G401.6 (cell line): ENCODE measurements around the gene TMEM178B.
"Not testable (repeated sequence)": the region's sequence is repeated elsewhere in the genome, so short reads cannot be mapped to it uniquely, and the experiment has no call there.

ENCODE experiments used
- FAIRE-seq: peaks from 2 replicates; lab custom pipeline; 2012; peaks lifted over from hg19 to GRCh38; lab: Jason Lieb, UNC

Gene TMEM178B

GRCh38 chr7:141184532-141185190 is 110.8 kb downstream of the TMEM178B start:
- no peak for FAIRE-seq

- FAIRE-seq: no peak
Measured at GRCh38 chr7:141185369-141185967, 111.6 kb downstream of the TMEM178B start.

- FAIRE-seq: no peak
Measured at GRCh38 chr7:141189231-141189630, 115.4 kb downstream of the TMEM178B start.

DNA sequence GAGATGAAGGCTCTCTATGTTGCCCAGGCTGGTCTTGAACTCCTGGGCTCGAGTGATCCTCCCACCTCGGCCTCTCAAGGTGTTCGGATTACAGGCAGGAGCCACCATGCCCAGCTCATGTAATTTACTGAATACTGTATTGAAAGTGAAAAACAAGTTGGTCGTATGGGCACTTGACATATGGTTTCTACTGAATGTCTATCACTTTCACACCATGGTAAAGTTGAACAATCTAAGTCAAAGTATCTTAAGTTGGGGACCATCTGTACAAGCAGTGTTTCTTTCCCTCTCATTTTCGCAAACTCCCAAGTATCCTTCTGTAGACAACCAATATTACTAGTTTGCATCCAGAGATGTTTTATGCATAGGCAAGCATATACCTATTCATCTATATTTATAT is 116.6 kb downstream of the TMEM178B start:
- no peak for FAIRE-seq

DNA sequence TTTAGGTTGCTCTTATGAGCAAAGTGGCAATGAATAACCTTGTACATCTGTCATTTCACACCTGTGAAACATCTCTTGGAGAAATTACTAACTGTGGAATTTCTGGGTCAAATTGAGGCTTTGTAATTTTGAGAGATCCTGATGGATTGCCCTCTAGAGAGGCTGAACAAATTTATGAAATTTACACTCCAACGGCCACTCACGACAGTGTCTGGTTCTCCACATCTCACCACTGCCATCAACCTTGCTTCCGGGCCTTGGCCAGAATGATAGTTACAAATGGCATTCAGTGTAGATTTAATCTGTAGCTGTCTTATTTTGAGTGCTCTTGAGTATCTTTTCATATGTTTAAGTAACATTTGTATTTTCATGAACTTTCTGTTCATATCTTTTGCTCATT is 117.4 kb downstream of the TMEM178B start:
- FAIRE-seq: no peak

DNA sequence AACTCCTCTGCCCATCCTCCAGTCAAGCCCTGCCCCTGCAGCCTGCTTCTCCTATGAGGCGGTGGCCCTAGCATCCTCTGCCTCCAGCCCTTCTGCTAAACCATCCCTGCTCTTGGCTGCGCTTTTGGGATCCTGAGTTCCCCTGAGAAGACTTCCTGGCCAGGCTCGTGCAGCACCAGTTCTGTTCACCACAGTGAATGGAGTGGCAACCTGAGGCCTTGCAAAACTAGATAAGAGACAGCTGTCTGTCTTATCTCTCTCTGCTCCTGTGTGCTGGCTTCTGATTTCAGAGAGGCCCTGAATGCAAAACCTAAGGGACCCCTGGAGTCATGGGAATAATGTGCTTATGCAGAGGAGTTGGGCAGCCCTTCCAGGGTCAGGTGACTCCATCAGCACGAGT is 119.2 kb downstream of the TMEM178B start:
- no peak for FAIRE-seq

- not testable (repeated sequence) for FAIRE-seq
Measured at GRCh38 chr7:141195722-141196121, 121.9 kb downstream of the TMEM178B start.

DNA sequence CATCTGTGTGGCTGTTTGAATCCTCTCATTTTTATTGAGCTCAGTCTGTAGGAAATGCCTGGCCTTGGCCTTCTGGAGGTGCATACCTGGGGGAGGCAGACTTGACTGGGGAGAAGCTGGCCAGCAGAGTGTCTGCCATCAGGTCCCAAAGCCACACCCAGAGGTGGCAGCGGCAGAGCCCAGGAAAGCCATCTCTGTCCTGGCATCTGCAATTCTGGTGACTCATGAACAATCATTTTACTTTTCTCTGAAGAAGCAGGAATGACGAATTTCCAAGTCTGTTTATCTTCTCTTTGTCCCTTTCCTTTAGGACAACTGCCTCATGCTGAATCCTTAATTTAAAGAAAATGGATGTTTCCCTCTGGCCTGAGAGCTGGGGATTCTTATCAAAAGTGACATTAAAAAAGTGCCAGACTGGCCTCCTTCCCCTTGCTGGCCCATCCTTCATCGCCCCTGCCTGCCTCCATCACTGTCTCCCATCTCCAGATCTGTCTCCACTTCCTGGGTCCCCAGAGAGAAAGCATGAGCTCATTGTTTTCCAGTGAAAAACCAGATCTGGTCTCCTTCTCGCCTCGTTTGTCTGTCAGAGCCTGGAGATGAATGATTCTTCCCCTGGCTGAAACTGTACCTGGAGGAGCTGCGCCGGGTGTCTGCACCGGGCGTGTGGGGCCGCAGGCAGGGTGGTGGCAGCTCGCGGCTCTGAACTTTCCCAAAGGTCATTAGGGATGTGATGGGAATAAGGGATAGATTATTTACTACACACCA is 124.5 kb downstream of the TMEM178B start:
- FAIRE-seq: no peak

DNA sequence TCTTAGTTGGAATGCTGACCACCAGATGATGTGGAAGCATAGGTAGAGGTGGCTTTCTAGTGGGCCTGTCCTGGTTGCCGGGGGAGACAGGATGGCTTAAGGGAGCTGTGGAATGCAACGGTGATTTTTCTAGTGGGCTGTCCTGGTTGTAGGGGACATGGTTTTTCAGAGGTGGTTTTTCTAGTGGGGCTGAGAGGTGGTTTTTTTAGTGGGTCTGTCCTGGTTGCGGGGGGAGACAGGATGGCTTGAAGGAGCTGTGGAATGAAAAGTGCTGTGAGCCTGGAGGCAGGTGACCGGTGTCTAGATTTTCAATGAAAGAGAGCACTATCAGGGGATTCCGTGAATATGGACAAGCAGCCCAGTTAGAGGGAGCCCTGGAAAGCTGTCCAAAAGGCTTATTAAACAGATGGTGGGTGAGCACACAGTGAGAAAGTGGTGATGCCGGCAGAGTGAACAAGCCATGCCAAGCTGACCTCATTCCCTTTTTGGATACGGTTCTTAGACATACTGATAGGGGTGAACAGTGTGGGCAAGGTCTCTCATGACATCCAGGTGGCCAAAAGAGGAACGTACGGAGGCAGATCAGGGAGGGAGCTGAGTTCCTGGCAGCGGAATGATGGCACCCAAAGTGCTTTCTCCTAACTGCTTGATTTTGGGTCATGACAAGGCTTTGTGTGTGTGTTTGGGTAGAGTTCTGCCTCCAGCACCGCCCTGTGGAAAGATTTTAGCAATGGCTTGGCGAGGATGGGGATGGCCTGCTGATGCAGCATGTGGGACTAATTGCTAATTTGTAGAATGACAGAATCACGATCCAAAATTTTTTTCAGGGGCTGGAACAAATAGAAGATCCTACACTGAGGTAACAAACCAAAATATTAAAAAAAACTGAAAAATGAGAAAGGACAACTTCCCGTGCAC is 126.6 kb downstream of the TMEM178B start:
- no peak for FAIRE-seq

DNA sequence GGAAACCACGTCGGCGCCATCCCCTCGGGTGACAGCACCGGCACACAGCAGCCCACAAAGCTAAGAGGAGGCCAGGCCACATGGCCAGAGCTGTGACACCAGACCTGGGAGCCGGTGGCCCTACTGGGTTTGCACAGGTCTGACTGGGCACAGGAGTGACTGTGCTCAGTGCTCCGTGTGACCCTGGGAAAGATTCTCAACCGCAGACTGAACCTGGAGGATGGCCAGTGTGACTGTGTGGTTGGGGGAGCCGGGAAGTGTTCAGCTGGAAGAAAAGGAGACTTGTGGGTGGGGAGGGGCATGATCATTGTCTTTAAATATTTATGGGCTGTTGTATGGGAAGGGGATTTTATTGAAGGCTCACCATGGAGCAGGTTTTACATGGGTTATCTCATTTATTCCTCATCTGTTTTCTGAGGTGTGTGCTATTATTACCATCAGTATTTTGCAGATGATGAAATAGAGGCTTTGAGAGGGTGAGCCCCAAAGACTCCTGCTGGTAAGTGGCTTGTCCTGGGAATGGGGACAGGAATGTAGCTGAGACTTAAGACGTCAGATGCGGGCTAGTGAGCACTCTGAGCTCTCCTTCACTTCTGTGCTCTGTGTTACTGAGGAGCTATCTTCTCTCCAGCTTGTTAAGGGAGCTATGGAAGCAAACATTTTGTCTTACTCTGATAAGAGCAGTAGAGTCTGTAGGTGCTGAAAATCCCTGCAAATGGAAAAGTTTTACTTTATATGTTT is 127.5 kb downstream of the TMEM178B start:
- no peak for FAIRE-seq

- no peak for FAIRE-seq
Measured at GRCh38 chr7:141202535-141202934, 128.7 kb downstream of the TMEM178B start.

GRCh38 chr7:141203177-141203576 is 129.3 kb downstream of the TMEM178B start:
- FAIRE-seq: no peak

DNA sequence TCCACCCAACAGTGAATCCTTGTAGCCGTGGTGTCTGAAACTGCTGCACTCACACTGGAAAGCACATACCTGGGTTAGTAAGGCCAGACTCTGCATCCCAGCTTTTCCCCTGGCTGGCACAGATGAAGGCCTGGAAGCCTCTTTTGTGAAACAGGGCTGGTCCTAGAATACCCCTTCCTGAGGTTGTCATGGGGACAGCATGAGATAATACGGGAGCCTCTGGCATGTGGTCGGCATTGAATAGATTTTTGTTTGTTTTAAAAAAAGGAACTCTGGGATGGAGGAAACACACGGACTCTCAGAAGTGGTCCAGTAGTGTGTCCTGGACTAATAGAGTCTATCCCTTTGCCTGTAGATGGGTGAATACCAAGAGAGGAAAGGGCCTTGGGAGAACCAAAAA is 129.7 kb downstream of the TMEM178B start:
- FAIRE-seq: no peak

DNA sequence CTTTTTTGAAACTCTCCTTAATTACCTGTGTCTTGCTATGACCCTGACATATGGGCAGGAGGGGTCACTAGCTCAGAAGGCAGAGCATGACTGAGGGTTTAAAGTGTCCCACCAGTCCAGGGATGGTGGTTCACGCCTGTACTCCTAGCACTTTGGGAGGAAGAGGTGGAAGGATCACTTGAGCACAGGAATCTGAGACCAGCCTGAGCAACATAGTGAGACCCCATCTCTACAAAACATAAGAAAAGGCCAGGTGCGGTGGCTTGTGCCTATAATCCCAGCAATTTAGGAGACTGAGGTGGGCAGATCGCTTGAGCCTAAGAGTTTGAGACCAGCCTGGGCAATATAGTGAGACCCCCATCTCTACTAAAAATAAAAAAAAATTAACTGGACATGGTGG is 133.8 kb downstream of the TMEM178B start:
- no peak for FAIRE-seq

DNA sequence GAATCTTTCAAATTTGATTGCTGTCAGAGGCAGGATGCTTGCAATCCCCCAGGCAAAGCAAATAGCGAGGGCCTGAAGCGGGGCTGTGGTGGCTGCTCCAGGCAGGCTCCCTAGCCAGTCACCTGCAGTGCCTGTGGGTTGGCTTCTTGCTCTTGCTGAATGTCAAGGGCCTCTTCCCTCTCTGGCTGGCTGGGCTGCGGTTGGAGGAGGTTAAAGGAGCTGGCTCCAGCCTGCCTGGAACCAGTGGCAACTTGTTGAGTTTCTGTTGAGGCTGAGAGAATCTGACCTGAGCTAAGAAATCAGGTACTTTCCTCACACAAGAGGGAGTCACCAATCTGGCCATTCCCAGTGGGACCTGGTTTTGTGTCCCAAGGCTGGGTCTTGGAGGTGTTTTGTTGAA is 134.7 kb downstream of the TMEM178B start:
- no peak for FAIRE-seq

DNA sequence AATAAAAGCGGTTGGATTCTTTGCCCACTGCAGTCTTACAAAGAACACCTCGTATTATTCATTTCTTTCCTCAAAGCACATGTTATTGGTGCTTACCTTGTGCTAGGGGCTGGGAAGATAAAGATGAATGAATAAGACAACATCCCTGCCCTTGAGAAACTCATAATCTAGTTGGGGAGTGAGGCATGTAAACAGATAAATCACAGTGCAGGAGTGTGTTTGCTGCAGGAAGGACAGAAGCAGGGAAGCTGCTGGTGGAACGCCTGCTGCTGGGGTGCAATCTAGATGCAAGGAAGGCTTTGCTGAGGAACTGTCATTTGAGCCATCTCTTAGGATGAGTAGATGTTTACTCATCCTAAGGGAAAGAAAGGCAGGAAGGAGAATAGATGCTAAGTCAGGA is 135.6 kb downstream of the TMEM178B start:
- FAIRE-seq: no peak

GRCh38 chr7:141210862-141211261 is 137.0 kb downstream of the TMEM178B start:
- no peak for FAIRE-seq

GRCh38 chr7:141213226-141213625 is 139.4 kb downstream of the TMEM178B start:
- FAIRE-seq: no peak

DNA sequence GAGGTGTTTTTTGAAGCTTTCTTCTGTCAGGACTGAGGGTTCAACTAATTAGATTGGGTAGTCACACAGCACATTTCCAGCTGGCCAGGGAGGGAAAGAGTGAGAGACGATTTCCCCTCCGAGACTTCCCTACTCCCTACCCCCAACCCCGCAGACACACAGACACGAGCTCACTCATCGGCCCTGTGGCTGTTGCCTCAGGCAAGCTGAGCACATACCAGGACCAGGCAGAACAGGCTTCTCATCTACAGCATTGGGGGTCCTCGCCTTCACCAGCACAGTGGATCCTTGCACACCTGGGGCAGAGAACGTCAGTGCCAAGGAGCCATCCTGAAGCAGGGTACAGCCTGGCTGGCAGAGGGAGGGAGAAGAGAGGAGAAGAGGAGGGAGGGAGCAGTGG is 144.1 kb downstream of the TMEM178B start:
- FAIRE-seq: no peak

DNA sequence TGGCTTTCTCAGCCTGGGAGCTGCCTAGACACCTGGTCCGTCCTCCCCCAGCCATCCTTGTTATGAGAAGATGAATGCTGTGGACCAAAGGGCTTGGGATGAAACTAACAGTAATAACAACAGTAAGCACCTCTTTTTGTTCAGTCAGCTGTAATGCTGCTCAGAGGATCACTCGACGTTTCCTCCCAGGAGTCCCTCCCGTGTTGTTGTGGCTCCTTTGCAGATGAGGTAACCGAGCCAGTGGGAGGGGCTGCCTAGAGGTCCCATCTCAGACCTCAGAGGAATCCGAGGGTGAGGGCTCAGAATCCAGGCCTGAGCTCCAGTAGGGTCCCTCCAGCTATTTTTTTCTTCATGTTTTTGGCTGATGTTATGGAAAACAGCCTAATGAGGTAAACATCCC is 145.1 kb downstream of the TMEM178B start:
- FAIRE-seq: no peak

GRCh38 chr7:141220263-141220880 is 146.5 kb downstream of the TMEM178B start:
- FAIRE-seq: no peak
